ENCODE results near the gene TSEN2.
"Not testable (repeated sequence)": the region's sequence is repeated elsewhere in the genome, so short reads cannot be mapped to it uniquely, and the experiment has no call there.

TSEN2 gene

DNA sequence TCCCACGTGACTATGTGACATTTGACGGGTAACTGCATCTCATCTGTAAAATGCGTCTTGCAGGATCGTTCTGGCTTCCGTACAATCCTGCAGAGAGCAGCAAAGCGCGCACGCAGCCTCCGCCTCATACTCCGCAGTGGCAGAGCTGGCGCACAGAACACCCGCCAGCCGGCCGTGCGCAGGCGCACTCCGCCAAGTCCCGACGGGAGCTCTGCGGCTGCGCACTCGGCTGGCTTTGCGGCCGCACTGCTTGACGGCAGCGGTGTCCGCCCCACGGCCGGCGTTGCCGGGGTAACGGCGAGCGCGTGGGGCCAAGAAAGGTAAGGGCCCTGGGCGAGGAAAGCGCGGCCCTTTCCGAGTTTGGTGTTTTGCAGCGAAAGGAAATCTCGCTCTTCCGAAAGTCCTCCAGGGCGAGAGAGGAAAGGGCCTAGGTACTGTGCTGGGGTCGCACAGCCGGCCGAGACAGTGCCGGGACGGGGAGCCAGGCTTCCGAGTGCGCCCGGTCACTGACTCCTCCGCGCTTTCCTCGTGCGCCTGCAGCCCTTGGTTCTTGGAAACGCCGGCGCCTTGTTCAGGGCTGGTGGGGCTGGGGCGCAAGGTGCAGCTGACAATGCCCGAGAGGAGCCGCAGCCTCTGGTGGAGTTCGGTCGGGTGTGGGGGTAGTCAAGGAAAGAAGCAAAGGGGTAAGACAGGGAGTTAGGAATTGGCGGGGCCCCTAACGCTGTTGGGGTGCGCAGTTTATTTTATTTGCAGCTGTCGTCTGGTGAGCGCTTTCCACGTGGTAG lies at the start of gene TSEN2:
TSS of gene TSEN2 (plus strand) at position 283 of the 785 bp plus-strand sequence. CDS start 5,321 bp downstream, outside the sequence.
- peak; percentile 96 for DNase-seq (ENCODE audit: low read depth)

DNA sequence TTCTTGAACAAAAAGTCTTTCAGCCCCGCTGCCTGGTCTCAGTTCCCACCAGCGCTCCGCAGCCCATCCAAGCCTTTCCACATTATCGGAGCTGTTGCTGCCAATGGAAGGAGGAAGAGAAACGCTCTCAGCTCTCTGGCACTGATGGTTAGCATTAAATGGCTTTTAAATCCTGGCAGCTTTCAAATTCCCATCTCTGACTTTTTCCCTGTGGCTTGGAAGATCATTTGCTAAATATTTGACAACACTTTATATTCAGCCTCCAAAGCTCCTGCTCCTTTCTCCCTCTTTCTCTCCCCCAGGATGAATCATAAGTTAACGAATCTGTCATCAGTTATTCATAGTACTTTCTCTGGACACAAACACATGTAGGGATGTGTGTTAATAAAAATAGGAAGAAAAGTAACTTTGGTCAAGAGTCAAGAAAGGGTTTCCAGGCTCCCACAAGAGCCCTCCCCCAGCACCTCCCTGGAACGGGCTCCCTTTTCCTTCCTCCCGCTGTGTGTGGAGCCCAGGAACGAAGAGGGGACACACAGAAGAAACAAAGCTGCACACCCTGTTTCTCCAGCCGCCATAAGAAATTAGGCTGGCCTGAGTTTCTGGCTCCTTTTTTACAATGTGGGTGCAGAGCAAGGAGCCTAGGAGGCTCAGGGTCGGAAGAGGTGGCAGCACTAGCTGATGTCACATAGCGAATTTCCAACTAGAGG lies 47.6 kb upstream of the TSEN2 start:
- DNase-seq (ENCODE audit: low read depth): no peak

GRCh38 chr3:12437221-12437605 lies 47.1 kb upstream of the TSEN2 start:
- no peak for DNase-seq (ENCODE audit: low read depth)

GRCh38 chr3:12437861-12438260 lies 46.4 kb upstream of the TSEN2 start:
- DNase-seq (ENCODE audit: low read depth): no peak

GRCh38 chr3:12438318-12438717 lies 46.0 kb upstream of the TSEN2 start:
- DNase-seq (ENCODE audit: low read depth): no peak

DNA sequence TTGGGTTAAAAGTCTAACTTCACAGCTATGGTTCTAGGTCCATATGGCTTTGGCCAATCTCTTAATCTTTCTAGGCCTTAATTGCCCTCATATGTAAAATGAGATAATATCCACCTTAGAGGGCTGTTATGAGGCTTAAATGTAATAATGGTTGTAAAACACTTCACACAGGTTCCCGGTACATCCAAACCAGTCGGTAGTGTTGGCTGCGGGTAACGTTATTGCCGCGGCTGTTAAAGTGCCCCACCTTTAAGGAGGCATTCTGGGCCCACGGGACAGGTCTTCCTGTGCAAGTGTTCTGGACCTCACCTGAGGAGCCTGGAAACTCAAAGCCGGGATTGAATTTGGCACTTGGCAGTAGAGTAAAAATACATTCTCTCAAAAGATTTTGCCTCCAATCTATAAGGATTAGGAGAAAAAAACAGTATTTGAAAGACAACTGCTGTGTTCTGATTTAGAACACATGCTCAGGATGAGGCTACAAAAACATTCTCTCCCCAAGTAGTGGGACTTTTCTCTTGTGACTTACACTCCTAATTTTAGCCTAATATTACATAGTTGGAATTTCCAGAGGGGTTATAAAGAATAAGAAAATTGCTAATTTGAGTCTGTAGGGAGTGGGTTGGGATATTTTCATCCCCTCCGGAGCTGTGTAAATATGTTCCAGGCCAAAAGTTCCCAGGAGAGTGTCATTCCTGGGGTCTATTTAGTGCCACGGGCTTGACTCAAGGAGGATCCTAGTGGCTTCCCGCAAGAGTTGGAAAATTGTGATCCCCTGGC lies 44.9 kb upstream of the TSEN2 start:
- DNase-seq (ENCODE audit: low read depth): no peak

DNA sequence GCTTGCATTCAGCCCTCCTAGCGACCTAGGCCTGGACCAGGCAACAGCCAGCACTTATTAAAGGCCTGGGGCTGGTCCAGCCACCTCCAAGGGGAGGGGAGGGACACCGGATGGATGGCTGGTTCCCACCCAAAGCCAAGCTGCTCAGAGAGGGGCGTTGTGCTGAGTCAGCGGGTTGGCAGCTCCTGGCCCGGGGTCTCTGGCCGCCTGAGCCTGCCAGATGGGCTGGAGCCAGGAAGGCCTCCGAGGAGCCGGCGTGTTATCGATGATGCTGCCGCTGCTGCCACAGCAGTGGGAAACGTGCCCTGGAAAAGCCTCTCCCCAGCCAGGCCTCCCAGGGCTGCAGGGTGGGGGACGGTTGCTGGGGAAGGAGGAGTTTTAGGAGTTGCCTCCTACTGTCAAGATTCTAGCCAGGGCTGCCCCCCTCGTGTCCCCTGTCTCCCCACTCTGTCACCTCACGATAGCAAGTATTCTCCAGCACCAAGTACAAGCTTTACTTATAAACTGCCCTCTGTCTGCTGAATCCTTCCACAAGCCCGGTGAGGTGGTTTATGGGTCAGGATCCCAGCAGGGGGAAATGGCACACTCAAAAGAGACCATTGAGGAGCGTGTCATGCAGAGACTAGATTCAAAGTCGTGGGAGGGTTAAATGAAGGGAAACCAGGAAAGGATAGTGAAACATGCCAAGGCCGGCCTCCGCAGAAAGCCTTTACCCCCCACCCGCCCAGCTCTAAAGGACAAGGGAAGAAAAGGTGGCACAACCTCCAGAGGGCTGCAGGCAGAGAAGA lies 43.2 kb upstream of the TSEN2 start:
- DNase-seq (ENCODE audit: low read depth): no peak

DNA sequence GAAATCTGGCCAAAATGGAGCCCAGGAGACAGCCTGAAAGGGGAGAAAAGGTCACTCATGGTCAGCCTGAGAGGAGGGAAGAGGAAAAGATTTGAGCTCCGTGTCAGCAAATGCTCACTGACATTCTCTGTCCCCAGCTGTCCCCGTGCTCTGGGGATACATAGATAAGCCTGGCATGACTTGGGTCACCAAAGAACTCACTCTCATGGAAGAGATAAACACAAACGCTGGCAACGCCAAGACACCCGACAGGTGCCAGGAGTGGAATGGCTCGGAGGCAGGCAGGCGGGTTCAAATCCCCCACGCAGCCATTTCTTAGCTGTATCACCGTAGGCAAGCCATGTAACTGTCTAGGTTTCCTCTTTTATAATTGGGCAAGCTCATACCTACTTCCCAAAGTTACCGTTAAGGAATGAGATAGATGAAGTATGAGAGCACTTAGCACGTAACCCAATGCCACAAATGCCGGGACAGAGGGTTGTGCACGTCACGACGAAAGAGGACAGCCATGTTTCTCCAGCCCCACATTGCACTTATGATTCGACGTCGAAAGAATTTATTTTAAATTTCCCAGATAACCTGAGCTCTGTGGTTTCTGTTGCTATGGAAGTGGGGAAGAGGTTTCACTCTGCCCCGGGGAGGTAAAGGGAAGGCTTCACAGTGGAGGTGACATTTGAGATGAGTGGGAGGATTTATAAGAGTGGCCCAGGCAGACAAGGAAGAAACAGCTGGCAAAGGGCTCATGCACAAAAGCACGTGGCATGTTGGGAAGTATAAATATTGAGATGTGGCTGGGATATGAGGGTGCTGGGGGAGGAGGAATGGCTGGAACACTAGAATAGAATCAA lies 41.4 kb upstream of the TSEN2 start:
- DNase-seq (ENCODE audit: low read depth): no peak

DNA sequence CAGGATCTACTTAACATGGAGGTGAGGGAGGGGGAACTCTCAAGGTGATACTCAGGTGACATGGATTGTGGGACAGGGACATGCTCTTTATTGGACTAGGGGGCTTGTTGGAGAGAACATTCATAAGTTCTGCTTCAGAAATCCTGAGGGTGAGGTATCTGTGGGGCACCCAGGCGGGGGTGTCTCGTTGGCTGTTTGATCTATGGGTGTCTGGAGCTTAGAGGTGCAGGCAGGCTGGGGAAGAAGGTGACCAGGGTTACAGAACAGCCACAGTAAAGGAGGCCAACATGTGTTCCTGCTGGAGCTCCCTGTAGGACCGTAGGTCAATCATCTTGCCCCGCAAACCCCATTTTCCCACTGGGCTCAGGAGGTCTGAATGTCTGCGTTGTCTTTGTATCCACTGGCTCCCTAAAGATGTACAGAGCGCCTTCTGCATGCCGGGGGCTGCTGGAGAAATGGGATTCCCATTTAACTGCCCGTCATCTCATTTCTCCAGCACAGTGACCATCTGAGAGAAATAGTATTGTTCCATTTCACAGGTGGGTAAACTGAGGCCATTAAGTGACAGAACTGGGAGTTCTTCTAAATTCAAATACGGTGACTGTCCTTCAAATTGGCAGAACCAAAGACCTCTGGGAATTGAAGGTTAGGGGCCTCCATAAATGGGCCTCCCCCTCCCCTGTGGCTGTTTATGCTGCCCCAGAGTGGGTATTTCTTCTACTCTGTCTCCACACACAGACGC lies 40.3 kb upstream of the TSEN2 start:
- no peak for DNase-seq (ENCODE audit: low read depth)

DNA sequence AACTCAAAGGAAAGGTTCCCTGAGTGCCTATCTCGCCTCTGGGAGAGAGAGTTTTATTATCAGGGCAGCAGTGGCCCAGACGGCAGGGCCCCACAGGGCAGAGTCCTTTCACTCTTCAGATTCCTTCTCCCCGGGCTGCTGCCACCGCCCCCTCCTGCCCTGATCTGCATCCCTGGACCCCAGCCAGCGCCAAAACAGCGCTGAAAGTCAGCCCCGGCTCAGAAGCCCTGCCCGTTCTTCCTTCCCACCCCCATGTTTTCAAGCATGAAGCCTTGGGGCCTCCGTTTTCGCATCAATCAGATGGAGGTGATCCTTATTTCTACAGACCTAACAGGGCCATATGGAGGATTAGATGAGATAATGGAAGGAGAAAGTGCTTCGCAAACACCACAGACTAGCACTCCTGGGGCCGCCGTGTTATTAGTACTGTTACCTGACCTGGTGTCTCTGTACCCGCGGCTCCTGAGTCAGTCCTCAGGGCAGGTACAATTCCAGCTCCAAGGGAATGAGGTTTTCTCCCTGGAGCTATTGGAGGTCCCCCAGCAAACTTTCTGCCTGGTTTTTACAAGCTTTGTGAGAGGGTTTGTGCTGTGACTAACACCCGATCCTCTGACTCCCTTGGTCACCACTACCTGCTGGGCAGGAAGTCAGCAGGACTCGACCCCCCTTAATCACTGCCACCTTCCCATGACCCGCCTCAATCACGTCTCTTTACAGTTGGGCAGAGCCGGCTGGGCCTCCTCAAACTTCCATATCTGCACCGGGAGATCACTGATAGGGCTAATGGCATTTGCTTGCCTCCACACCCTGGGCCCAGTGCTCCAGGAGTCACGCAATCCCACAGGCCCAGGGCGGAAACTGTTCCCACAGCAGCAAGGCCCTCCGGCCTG lies 39.5 kb upstream of the TSEN2 start:
- DNase-seq (ENCODE audit: low read depth): no peak

- no peak for DNase-seq (ENCODE audit: low read depth)
Observed at GRCh38 chr3:12445523-12446240, 38.6 kb upstream of the TSEN2 start.

DNA sequence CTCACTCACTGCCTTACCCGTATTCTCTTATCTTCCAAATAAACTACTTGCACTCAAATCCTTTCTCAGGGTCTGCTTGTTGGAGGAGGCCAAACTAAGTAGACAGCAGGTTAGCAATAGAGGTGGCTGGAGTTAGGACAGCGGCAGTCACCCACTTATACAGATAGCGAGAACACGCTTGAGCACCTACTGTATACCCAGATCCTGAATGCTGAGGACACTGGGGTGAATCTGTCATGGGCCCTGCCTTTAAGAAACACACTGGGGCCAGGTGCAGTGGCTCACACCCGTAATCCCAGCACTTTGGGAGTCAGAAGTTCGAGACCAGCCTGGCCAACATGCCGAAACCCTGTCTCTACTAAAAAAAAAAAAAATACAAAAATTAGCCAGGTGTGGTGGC lies 38.0 kb upstream of the TSEN2 start:
- DNase-seq (ENCODE audit: low read depth): no peak

DNA sequence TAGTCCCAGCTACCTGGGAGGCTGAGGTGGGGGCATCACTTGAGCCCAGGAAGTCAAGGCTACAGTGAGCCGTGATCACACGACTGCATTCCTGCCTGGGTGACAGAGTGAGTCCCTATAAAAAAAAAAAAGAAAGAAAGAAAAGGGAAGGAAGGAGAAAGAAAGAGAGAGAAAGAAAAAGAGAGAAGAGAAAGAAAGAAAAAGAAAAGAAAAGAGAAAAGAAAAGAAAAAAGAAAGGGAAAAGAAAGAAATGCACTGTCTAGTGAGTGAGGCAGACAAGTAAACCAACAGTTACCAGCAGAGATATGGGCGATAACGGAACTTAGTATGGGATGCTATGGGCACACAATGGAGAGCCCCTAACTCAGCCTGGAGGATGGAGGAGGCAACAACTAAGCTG lies 37.2 kb upstream of the TSEN2 start:
- DNase-seq (ENCODE audit: low read depth): no peak

DNA sequence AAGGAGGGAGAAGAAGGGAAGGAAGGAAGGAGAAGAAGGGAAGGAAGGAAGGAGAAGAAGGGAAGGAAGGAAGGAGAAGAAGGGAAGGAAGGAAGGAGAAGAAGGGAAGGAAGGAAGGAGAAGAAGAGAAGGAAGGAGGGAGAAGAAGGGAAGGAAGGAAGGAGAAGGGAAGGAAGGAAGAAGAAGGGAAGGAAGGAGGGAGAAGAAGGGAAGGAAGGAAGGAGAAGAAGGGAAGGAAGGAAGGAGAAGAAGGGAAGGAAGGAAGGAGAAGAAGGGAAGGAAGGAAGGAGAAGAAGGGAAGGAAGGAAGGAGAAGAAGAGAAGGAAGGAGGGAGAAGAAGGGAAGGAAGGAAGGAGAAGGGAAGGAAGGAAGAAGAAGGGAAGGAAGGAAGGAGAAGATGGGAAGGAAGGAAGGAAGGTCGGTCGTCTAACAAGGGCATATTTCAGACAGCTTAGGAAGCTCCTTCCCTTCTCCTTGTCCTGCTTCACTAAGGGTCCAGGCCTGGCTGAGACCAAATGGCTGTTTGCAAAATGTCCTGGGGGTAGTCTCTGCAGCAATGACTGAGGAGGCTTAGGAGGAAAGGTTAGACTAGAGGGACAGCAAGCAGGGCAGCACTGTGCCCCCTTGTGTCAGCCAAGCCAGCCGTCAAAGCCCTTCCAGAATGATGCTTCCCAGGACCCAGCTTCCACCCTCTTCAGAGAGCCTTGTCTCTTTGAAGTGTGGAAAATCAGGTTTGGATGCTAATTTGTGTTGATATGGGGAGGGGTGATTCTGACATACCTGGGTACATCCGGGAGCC lies 35.7 kb upstream of the TSEN2 start:
- DNase-seq (ENCODE audit: low read depth): not testable (repeated sequence)

DNA sequence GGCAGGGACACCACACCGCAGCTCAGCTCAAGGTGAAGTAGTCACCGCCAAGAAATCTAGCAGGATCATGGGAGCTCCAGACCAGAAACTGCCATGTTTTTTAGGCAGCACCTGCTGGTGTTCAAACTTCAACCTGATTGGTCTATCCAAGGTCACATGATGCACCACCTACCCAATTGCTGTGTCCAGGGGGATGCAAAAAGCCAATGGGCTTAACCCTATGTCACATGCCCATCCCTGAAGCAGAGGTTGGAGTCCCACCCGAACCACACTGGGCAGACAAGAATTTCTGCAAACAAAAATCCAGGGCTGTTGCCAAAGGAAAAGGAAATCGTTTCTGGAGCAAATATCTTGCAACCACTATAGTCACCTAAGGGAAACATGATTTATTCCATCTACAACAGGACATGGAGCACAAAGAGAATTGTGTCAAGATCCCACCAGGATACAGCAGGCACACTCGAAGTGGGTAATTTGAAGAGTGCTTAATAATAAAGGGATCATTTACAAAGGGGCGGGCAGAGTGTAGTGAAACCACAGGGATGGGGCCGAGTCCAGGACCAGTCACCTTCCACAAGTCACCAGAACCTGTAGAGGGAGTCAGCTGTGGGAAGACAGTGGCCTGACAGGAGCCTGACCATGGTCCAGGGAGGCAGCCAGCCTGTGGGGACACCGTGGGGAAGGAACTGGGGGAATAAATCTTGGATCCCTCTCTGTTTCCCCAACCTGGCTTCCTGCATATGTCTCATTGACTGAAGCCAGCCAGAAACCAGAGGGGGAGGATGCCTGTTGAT lies 34.2 kb upstream of the TSEN2 start:
- no peak for DNase-seq (ENCODE audit: low read depth)

GRCh38 chr3:12451481-12451880 lies 32.8 kb upstream of the TSEN2 start:
- no peak for DNase-seq (ENCODE audit: low read depth)

- DNase-seq (ENCODE audit: low read depth): no peak
Observed at GRCh38 chr3:12451960-12452359, 32.3 kb upstream of the TSEN2 start.
